IPS-11a (cell line): Measurements from ENCODE around the gene TAS2R1.
"Not testable (repeated sequence)": the region's sequence is repeated elsewhere in the genome, so short reads cannot be mapped to it uniquely, and the experiment has no call there.

Experiments used
- H3K4me3 ChIP-seq: one replicate; pipeline ENCODE4 v1.5.1; 2013; ENCODE audit warnings: low read depth, low read length, control low read depth

The TAS2R1 gene

GRCh38 chr5:9623661-9624060 lies 6.5 kb downstream of the TAS2R1 start:
- no peak overlapping the region for H3K4me3 ChIP-seq

- H3K4me3 ChIP-seq = no peak overlapping the region
Measured at GRCh38 chr5:9622971-9623421, 7.2 kb downstream of the TAS2R1 start.

DNA sequence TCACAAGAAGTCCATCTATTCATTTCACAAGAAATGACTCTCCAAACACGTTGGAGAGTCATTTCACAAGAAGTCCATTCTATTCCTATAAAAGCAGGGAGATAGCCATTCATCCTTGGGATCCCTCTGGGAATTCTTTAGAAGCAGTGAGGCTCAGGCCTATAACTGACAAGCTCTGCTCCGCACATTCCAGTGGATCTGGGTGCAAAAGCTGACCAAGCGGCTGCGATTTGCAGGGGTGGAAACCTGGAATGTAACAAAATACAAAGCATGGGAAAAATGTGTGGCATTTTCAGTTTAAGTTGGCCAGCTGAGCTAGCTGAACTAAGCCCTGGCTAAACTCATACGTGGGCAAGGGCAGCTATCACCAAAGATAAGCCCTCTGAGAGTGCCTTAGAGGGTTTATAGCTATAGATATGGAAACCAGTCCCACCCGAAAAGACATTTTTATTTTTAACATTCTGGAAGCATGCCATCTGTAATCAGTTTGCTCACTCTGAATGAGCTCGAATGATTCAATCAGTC lies 8.7 kb downstream of the TAS2R1 start:
- H3K4me3 ChIP-seq = no peak overlapping the region

DNA sequence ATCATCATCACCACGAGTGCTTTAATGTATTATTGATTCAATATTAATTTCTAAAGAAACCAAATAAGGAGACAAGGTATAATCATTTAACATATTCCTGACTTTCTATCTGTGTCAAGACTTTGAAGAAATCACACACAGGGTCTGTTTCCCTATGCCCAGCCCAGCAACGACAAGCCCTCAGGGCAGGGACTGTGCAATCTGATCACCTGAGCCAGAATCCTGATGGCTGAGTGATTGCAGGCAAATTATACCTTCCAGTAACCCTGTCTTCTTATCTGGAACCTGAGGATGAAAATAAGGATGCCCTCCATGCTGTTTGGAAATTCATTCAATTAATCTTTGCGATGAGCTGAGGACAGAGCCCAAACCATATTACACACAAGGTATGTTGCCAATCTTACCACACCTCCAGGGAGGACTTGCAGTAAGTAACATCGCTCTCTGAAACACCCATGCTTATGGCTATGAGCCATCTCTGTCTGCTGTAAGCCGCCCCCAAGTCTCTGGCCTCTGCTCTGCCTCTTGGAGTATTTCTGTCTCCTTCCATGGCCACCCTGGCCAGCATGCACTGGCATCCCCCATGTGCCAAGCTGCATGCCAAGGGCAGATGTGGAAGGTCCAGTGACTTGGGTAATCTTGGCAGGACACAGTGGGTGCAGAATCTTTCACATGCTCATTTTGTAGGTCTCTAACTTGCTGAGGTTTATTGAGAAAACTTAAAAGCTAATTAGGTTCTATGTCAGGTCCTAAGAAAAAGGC lies 10.6 kb downstream of the TAS2R1 start:
- no peak overlapping the region for H3K4me3 ChIP-seq

DNA sequence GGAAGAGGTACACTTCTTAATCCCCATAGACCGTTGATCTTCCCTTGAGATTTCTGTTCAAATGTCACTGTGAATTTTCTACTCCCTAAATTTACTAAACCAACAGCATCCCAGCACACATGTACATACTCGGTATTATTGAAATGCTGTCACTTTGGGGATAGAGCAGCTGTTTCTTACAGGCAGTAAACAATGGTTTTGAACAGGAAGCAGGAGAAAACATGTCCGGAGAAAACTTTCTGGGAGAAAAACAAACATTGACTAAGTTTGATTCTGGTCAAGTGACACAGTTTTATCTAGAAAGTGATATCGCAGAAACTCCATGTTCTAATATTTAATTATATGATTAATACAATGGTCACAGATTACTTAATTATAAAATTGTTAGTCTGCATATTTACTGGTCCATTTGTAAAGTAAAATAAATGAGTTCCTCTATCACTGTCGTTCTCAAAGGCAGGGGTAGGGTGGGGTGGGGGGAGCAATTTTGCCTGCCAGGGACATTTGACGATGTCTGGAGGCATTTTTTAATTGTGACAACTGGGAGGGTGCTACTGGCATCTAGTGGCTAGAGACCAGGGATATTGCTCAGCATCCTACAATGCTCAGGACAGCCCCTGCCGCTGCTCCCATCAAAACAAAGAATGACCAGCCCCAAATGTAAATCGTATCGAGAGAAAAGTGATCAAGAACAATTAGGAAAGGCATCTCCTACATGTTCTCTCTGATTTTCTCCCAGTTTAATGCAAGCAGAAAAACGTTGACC lies 12.2 kb downstream of the TAS2R1 start:
- H3K4me3 ChIP-seq = no peak overlapping the region

DNA sequence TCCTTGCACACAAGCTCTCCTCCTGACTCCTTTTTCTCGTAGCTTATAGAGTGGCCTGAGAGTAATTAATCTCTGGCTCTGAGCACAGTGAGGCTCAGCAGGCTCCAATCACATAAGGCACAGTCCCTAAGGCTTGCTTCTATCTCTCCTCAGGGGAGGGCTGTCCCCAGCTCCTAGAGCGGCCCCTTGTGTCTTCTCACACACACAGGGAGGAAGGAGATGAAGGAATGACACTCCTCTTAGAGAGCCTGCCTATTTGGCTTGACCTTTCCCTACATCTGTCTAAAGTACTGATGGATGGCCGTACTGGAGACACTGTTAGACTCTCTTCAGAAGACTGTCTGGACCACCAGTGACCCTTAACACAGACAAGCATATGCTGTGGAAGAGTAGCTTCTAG lies 12.9 kb downstream of the TAS2R1 start:
- no peak overlapping the region for H3K4me3 ChIP-seq

GRCh38 chr5:9615331-9615730 lies 14.8 kb downstream of the TAS2R1 start:
- no peak overlapping the region for H3K4me3 ChIP-seq

- H3K4me3 ChIP-seq = no peak overlapping the region
Measured at GRCh38 chr5:9613360-9613759, 16.8 kb downstream of the TAS2R1 start.

- H3K4me3 ChIP-seq = no peak overlapping the region
Measured at GRCh38 chr5:9610969-9611368, 19.2 kb downstream of the TAS2R1 start.

- H3K4me3 ChIP-seq = no peak overlapping the region
Measured at GRCh38 chr5:9610364-9610763, 19.8 kb downstream of the TAS2R1 start.

- no peak overlapping the region for H3K4me3 ChIP-seq
Measured at GRCh38 chr5:9608093-9608492, 22.1 kb downstream of the TAS2R1 start.

- H3K4me3 ChIP-seq = no peak overlapping the region
Measured at GRCh38 chr5:9605041-9605838, 24.9 kb downstream of the TAS2R1 start.

- no peak overlapping the region for H3K4me3 ChIP-seq
Measured at GRCh38 chr5:9604416-9604815, 25.7 kb downstream of the TAS2R1 start.

GRCh38 chr5:9601055-9601739 lies 29.0 kb downstream of the TAS2R1 start:
- no peak overlapping the region for H3K4me3 ChIP-seq

GRCh38 chr5:9599391-9599790 lies 30.8 kb downstream of the TAS2R1 start:
- H3K4me3 ChIP-seq = no peak overlapping the region

DNA sequence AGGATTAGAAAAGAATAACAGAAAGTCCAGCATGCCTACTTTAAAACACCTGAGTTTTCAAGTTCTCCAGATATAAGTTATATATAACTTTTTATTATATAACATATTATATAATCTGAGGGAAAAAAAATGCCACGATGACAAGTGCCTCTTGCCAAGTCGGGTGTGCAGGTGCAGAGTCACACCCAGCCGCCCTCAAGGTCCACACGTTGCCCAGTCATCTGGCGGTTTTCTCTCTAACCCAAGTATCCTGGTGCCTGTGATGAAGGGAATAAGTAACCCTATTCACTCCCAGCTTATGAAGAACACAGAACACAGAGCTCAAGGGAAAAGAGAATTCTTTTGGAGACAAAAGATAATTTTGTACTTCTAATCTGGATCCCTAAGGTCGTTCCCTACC lies 31.8 kb downstream of the TAS2R1 start:
- H3K4me3 ChIP-seq = not testable (repeated sequence)

DNA sequence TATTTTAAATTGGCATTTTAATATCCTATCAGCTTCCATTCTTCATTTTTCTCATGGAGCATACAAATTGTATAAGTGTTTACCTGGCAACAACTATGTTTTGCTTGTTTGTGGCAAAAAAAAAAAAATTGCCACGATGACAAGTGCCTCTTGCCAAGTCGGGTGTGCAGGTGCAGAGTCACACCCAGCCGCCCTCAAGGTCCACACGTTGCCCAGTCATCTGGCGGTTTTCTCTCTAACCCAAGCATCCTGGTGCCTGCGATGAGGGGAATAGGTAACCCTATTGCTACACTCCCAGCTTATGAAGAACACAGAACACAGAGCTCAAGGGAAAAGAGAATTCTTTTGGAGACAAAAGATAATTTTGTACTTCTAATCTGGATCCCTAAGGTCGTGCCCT lies 32.8 kb downstream of the TAS2R1 start:
- H3K4me3 ChIP-seq = not testable (repeated sequence)

DNA sequence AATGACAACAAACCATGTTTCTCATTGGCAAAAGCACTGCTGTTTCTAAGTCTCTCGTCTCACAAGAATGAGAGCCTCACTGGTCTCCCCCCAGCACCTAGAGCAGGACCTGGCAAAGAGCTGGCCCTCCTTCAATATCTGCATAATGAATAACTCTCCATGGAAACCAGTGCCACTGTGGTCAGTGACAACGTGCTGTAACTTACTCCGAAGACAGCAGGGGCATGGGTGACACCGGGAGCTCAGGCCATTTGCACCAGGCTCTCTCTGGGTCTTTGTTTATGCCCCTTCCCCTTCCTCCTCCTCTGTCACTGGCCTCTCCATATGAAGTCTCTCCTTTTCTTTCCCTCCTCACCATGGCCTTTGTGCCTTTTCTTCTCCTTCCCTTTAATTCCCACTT lies 33.3 kb downstream of the TAS2R1 start:
- no peak overlapping the region for H3K4me3 ChIP-seq

GRCh38 chr5:9596171-9596780 lies 33.9 kb downstream of the TAS2R1 start:
- no peak overlapping the region for H3K4me3 ChIP-seq

- no peak overlapping the region for H3K4me3 ChIP-seq
Measured at GRCh38 chr5:9594913-9595312, 35.2 kb downstream of the TAS2R1 start.
